IPS-NIHi7 (cell line): ENCODE data around the gene ABCF2.
A peak's percentile ranks its signal among the peaks of the same experiment; 100 is the strongest.

Source experiments
- DNase-seq: peaks from one replicate; pipeline ENCODE4 v3.0.0; 2012; ENCODE audit warnings: mixed read lengths; ENCODE audit errors: extremely low spot score

Gene ABCF2

DNA sequence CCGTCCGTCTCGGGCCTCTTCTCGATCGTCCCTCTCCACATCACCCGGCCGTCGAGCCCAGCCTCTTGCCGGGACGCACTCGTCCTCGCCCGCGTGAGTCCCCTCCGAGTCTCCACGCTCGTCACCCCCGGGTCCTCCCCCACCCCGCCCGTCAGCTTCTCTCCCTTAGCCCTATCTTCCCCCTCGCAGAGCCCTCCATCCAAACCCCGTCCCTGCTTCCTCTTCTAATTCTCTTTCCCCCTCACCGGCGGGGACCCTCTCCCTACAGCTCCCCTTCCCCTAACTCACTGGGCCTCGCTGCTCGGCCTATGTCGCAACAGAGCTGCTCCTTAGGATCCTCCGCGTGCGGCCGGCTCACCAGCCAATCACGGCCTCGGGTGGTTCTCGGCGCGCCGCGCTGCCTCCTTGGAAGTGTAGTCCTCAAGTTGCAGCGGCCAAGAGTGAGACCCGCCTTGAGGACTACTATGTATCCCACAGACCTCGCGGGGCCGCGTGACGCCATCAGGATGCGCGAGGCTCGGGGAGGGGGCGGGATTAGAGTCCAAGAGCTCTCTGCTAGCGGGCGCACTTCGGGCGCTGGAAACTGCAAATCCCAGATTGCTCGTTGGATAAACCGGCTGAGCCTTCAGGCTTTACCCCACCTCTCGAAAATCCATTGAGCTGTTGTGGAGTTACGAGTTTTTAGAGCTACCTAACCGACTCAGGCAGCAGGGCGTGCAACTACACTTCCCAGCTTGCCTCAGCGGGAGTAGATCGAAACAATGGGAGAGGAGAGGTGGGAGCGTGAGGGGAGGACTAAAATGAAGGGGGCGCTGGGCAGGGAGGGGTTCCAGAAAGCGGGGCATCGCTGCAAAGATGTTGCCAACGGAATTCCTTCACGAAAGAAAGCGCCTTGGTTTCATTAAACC lies at the start of gene ABCF2:
ABCF2 (minus strand) TSS at position 331 of the 908 bp plus-strand sequence. CDS start 747 bp downstream, outside the sequence.
- peak; percentile 100 for DNase-seq

DNA sequence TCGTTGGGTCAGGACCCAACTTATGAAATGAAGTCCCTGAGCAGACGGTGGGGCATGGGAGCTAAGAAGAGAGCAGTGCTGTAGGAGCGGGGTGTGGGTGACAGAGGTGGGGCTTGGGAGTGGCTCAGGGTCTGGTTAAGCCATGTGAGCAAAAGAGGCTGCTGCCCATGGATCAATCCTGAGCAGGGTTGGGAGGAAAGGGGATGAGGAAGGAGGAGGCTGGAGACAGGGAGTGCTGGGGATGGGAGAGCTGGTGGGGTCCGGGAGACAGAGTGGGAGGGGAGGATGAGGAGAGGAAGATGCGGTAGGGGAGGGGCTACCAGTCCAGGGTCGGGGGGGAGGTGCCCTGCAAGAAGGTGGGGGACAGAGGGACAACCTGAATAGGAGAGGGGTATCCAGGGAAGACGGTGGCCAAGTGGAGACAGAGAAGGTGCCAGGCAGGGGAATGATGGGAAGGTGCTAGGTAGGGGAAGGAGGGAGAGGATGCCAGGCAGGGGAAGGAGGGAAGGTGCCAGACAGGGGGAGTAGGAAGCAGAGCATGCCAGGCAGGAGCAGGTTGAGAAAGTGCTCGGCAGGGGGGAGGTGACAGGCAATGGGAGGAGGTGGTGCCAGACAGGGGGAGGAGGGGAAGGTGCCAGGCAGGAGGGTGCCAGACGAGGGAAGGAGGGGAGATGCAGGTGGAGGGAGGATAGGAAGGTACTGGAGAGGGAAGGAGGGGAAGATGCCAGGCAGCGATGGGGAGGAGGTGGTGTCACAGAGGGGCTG lies 49.0 kb upstream of the ABCF2 start:
- DNase-seq, result no peak

GRCh38 chr7:151274936-151275812 lies 48.2 kb upstream of the ABCF2 start:
- no peak for DNase-seq

GRCh38 chr7:151274396-151274795 lies 47.4 kb upstream of the ABCF2 start:
- no peak for DNase-seq

GRCh38 chr7:151273651-151274390 lies 46.8 kb upstream of the ABCF2 start:
- no peak for DNase-seq

- no peak for DNase-seq
Measured at GRCh38 chr7:151272877-151273276, 45.9 kb upstream of the ABCF2 start.

DNA sequence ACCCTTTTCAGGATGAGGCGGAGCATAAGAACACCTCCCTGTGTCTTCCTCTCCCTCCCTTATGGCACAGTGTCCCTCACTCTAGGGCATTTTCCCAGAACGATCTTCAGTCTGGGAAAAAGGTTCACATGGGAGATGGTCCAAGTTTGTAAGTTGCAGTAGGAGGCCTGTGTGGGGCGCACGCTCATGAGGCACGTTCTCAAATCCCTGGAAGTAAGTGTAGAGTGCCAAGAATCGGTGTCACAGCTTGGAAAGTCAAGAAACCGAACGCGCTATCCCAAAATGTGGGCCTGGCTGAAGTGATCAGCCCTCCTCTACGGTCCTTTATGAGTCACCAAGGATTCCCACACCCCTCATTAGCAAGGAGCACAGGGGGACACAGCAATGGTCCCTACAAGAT lies 45.4 kb upstream of the ABCF2 start:
- DNase-seq, result no peak

- no peak for DNase-seq
Measured at GRCh38 chr7:151271699-151272355, 44.8 kb upstream of the ABCF2 start.

- no peak for DNase-seq
Measured at GRCh38 chr7:151269511-151269910, 42.5 kb upstream of the ABCF2 start.

- DNase-seq, result no peak
Measured at GRCh38 chr7:151265351-151265931, 38.4 kb upstream of the ABCF2 start.

DNA sequence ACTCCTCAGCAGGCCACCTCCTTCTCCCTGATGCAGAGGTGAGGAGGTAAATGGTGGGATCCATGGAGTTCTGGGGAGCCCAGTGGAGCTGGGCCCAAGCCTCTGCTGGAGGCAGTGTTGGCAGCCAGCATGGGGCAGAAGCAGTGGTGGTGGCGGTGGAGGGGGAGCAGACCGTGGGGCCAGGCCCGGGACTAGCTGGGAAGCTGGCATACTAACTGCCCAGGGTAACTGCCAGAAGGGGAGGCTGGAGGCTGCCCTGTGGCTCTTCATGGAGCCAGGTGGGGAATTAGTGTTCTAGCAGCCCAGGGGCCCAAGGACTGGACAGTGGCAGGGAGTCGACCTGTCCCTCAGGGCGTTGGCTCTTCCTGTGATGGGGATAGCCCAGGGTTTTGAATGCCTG lies 37.6 kb upstream of the ABCF2 start:
- no peak for DNase-seq

- no peak for DNase-seq
Measured at GRCh38 chr7:151261529-151261928, 34.5 kb upstream of the ABCF2 start.

DNA sequence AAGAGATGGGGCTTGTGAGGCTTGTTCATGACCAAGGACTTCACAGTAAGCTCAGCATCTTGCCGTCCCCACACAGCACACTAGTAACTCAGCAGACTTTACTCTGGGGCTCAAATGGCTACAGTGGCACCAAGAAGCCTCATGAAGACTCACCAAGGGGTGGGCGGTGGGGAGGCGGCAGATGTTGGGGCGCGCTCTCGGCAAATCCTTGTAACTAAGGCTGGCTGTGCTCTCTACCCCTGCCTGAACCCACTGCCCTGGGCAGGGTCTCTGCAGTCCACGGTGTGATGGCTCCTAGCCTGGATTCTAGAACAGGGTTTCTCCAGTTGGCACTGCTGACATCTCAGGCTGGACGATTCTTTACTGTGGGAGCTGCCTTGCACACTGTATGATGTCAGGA lies 33.9 kb upstream of the ABCF2 start:
- no peak for DNase-seq

- no peak for DNase-seq
Measured at GRCh38 chr7:151260471-151260870, 33.5 kb upstream of the ABCF2 start.

GRCh38 chr7:151257990-151258389 lies 31.0 kb upstream of the ABCF2 start:
- DNase-seq, result no peak

- DNase-seq, result no peak
Measured at GRCh38 chr7:151256410-151257045, 29.5 kb upstream of the ABCF2 start.

DNA sequence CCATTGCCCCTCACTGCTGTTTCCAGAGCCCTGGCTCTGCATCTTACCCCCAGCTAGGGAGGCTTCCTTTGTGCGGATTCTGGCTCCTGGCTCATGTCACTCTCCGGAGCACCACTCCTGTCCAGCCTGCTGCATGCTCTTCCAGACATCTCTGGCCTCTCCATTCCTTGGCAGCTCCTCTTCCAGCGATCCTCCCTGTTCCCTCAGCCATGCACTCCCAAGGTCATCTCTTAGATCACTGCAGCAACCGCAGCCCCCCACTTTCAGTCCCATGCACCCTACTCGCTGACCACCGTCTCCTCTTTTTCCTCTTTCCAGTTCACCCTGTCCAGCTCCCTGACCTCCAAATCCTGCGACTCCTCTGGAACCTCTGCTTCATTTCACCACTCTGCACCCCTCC lies 28.4 kb upstream of the ABCF2 start:
- no peak for DNase-seq

- no peak for DNase-seq
Measured at GRCh38 chr7:151254851-151255250, 27.8 kb upstream of the ABCF2 start.

DNA sequence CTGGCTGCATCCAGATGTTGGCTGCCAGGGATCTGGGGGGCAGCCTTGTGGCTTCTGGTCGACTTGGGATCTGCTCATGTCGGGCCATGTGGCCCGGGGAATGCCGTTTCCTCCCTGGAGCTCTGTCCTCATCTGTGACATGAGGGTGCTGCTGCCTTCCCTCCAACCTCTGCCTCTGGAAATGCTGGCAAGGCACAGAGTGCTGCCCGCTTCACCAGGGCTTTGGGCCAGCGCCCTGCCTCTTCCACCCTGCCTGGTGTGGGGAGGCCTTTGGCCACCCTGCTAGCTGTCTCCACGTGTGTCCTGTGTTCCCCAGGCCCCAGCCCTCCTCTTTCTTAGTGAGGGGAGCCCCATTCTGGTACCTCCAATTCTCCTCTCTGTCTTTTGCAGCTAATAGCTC lies 27.3 kb upstream of the ABCF2 start:
- DNase-seq, result no peak
